Astrocyte of the cerebellum (primary cell): ENCODE results near the gene PTCH1.

ENCODE experiments used
- DNase-seq: peaks from one replicate; pipeline ENCODE4 v3.0.0-alpha.2; 2011; ENCODE audit warnings: low read depth
- H3K4me3 ChIP-seq: 2 replicates; pipeline ENCODE4 v1.5.1; 2011; ENCODE audit warnings: mild to moderate bottlenecking, low read depth, low read length, moderate library complexity
- CTCF ChIP-seq: IDR thresholded peaks from 2 replicates; pipeline ENCODE4 v1.5.1; 2012; ENCODE audit warnings: low read length, low read depth, moderate library complexity, mild to moderate bottlenecking; ENCODE audit errors: missing control alignments
- in situ Hi-C: cut with HindIII; loops from 2 replicates; pipeline ENCODE4 v1.10.0; 2017; ENCODE audit warnings: low sequenced_read_pairs

Gene PTCH1

GRCh38 chr9:95446984-95447383 is 69.8 kb downstream of the PTCH1 start:
- no peak overlapping the region for H3K4me3 ChIP-seq
- no peak for TF ChIP-seq CTCF
- in situ Hi-C loops = no loop called here
- no peak for DNase-seq

GRCh38 chr9:95446259-95446658 is 70.5 kb downstream of the PTCH1 start:
- no peak overlapping the region for H3K4me3 ChIP-seq
- in situ Hi-C loops = no loop called here
- no peak for DNase-seq
- no peak for TF ChIP-seq CTCF

- no peak for TF ChIP-seq CTCF
- DNase-seq = no peak
- in situ Hi-C loops = loop anchor here (5.0 kb wide), 1 partner anchor 48 kb away; no protein-coding TSS in a partner anchor
- H3K4me3 ChIP-seq = no peak overlapping the region
Observed at GRCh38 chr9:95444160-95444559, 72.6 kb downstream of the PTCH1 start.

GRCh38 chr9:95443301-95443700 is 73.5 kb downstream of the PTCH1 start:
- H3K4me3 ChIP-seq = no peak overlapping the region
- in situ Hi-C loops = loop anchor here (5.0 kb wide), 1 partner anchor 49 kb away; no protein-coding TSS in a partner anchor
- no peak for DNase-seq
- no peak for TF ChIP-seq CTCF

GRCh38 chr9:95441081-95441480 is 75.7 kb downstream of the PTCH1 start:
- H3K4me3 ChIP-seq = no peak overlapping the region
- DNase-seq = no peak
- TF ChIP-seq CTCF = no peak
- in situ Hi-C loops = loop anchor here (5.0 kb wide), 1 partner anchor 51 kb away; no protein-coding TSS in a partner anchor

GRCh38 chr9:95440447-95440846 is 76.3 kb downstream of the PTCH1 start:
- no peak for TF ChIP-seq CTCF

More at GRCh38 chr9:95440447-95440846, 76.3 kb downstream of the PTCH1 start:
- no peak overlapping the region for H3K4me3 ChIP-seq
- no peak for DNase-seq
- in situ Hi-C loops = loop anchor here (5.0 kb wide), 1 partner anchor 52 kb away; no protein-coding TSS in a partner anchor
